NCI-H82 (cell line): ENCODE measurements around the gene SH3D21.

Source experiments
- DNase-seq: peaks from one replicate; lab custom pipeline; 2025; lab: John Stamatoyannopoulos, UW

SH3D21 gene

GRCh38 chr1:36306210-36306901 lies at the start of gene SH3D21:
TSS of gene SH3D21 (plus strand) at chr1:36306368. CDS start at chr1:36306421, 53 bp downstream.
- peak; percentile 76 for DNase-seq

- DNase-seq = no peak
Observed at GRCh38 chr1:36256558-36257374, 49.4 kb upstream of the SH3D21 start.

GRCh38 chr1:36257375-36257767 lies 48.8 kb upstream of the SH3D21 start:
- peak; percentile 7 for DNase-seq

GRCh38 chr1:36258960-36259344 lies 47.2 kb upstream of the SH3D21 start:
- no peak for DNase-seq

DNA sequence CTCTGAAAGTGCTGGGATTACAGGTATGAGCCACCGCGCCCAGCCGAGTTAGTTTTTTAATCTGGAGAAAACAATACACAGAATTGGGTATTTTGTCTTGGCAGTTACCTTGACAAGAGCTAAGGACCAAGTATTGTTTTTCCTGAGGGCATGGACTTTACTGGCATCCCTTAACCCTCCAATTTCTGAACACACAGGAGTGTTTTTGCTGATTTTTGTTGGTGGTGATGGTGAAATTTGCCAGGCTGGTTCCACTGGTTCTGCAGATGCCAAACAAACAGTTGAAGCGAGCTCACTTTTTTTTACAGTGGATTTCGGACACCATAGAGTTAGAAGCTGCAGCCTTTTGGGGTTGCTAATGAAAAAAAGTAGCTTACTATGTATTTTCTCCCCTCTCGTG lies 37.2 kb upstream of the SH3D21 start:
- no peak for DNase-seq

DNA sequence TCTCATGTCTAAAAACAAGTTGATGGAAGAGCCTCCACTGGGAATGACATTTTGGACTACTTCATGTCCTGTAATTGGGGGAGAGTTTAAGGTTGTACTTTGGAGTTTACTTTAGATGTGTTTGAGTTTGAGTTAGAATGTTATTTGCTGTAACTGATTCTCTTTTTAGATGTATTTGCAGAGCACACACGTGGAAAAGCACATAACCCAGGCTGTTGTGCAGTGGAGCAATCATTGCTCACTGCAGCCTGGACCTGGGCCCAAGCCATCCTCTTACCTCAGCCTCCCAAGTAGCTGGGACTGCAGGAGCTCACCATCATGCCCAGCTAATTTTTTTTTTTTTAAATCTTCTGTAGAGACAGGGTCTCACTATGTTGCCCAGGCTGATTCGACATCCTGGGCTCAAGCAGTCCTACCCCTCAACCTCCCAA lies 36.7 kb upstream of the SH3D21 start:
- no peak for DNase-seq

DNA sequence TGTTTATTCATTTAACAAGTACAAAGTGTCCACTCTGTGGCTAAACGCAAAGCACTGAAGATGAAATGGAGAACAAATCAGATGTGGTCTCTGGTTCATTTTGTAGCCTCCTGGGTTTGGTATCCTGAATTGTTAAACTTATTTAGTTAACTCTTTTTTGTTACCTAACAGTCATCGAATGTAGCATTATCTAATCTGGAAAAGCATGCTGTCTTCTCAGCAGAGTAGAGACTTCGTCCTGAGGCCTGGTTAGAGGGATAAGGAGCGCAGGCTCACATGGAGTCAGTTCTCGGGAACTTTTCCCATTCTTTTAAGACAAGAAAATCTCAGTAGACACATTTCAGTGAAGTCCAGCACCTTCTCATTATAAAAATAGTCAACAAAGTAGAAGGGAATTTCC lies 33.1 kb upstream of the SH3D21 start:
- DNase-seq = no peak

GRCh38 chr1:36274201-36274600 lies 32.0 kb upstream of the SH3D21 start:
- DNase-seq = no peak

GRCh38 chr1:36276688-36277087 lies 29.5 kb upstream of the SH3D21 start:
- no peak for DNase-seq

DNA sequence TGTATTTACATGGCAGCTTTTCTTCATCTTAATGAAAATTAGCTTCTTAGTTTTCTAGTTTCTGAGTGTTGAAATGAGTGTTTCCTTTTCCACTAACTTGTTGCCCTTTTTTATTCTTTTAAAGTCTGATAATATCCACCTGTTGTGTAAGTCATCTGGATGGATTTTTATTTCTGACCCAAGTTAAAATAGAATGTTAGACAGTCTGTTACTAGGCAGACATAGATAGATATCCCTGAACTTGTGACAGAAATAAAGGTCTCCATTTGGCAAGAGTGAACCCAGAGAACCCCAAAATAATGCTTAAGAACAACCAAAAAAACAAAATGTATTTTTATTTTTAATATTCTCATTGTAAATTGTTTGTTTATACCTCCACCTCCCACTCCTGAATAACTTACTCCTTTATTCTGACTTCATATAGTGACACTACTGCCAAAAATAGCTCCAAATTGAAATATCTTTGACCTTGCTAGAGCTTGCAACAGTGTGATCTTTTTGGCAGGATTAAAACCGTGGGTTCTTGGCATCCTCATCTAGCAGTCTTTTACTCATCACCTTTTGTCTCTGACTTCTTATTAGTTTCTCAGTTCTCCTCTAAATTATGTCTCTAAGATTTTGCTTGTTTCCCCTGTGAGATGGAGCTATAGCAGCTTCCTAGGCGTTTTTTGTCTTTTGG lies 26.9 kb upstream of the SH3D21 start:
- no peak for DNase-seq

GRCh38 chr1:36279789-36280296 lies 26.3 kb upstream of the SH3D21 start:
- no peak for DNase-seq

DNA sequence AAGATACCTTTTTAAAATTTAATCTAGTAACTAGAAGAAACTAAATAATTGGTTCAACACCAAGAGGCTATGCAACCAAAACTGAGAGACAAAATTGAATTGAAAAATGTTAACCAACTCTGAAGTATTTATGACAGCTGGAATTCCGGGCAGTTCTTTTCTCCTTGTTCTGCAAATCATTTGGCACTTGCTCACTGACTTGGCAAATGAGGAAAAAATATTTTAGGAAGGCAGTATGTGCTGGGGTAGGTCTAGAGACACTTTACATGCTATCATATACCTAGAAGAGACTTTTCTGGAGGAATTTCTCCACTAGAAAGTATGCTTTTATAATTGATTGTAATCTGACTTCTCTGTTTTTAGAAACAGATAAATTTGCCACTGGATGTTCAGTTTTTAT lies 22.1 kb upstream of the SH3D21 start:
- DNase-seq = no peak

DNA sequence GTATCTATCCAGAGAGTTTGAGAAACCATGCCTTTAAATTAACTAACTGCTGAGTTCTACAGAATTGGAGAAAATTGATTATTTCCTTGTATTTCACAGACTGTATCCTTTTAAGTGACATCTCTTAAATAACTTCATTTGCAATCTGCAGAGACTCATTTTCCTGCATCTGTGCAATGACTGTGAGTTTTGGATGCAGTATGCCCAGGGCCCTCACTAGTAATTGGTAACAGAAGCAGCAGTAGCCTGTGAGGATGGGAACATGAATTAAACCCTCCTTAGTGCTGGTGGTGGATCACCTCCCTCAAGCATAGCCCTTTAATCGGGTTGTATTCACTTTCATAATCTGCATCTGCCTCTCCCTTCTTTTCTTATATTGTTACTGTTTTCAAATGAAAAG lies 21.7 kb upstream of the SH3D21 start:
- DNase-seq = no peak

GRCh38 chr1:36285443-36286101 lies 20.6 kb upstream of the SH3D21 start:
- peak; percentile 87 for DNase-seq

GRCh38 chr1:36286802-36287201 lies 19.4 kb upstream of the SH3D21 start:
- no peak for DNase-seq

- DNase-seq = no peak
Observed at GRCh38 chr1:36287595-36287994, 18.6 kb upstream of the SH3D21 start.

DNA sequence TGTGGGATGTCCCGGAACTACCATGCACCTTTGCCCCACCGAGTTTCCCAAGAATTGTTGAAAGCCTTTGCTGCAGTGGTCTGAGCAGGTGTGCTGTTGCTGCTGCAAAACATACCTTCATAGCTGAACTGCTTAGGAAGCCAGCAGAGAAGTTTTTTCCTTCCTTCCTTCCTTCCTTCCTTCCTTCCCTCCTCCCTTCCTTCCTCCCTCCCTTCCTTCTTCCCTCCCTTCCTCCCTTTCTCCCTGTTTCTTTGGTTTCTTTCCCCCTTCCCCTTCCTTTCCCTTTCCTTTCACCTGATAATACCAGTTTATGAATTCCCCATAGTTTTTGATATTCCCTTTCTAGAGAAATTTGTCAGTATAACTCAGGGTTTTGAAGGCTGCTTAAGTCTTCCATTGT lies 10.8 kb upstream of the SH3D21 start:
- no peak for DNase-seq

DNA sequence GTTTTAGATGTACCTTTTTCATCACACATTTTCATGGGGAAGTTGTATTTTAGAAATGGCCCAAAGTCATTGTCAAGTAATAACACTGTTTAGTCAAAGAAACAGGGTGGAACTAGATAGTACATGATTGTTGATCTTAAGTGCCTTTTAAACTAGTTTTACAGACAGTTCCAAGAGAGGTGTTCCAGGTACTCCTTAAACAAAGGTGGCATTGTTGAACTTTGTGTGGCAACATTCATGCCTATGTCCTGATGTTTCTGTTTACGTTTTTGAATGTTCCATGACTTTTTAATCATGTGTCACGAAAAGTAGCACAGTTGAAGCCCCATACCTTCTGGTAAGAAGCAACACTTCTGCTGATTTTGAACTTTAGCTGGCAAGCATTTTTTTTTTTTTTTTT lies 9.1 kb upstream of the SH3D21 start:
- no peak for DNase-seq

GRCh38 chr1:36298640-36299039 lies 7.5 kb upstream of the SH3D21 start:
- no peak for DNase-seq

DNA sequence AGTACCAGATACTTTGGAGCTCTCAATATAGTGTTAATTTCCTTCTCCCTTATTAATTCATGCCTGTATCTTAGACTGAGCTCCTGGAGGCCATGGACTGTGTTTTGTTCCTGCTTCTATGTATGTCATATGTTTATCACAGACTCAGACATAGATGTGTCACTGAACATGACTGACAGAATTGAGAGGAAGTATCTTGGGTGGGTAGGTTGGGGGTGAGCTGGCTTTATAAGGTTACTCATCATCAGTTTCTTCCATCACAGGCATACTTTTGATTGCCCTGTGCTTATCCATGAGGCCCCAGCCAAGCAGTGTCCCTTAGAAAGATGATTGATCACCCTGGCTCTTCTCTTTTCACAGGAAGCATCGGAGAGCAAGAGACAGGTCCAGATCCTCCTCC lies 5.6 kb upstream of the SH3D21 start:
- no peak for DNase-seq

- DNase-seq = no peak
Observed at GRCh38 chr1:36301220-36301619, 4.9 kb upstream of the SH3D21 start.

GRCh38 chr1:36303244-36303643 lies 2.9 kb upstream of the SH3D21 start:
- DNase-seq = no peak
